MM.1S (cell line): ENCODE data around the gene NTN1.

ENCODE experiments used
- CTCF ChIP-seq: fragments of 300-600 bp; sonication (generic); IDR thresholded peaks from 2 replicates; pipeline ENCODE4 v1.5.1; 2016; ENCODE audit warnings: antibody characterized with exemption, low read length, mixed read lengths
- EZH2phosphoT487 ChIP-seq: fragments of 300-600 bp; sonication (generic); IDR thresholded peaks from 2 replicates; pipeline ENCODE4 v1.6.1; 2018; ENCODE audit warnings: antibody characterized with exemption, low read length

GRCh38 chr17:9057310-9057709, 36.0 kb downstream of the NTN1 start:
- TF ChIP-seq EZH2phosphoT487 (no peak), CTCF (no peak)
